Kasumi-1 (cell line): ENCODE measurements around the gene FXR1.
"Not testable (repeated sequence)": the region's sequence is repeated elsewhere in the genome, so short reads cannot be mapped to it uniquely, and the experiment has no call there.

Source experiments
- DNase-seq, 2 experiments: peaks; one replicate each; lab custom pipeline; 2025; lab: John Stamatoyannopoulos, UW

The FXR1 gene

DNA sequence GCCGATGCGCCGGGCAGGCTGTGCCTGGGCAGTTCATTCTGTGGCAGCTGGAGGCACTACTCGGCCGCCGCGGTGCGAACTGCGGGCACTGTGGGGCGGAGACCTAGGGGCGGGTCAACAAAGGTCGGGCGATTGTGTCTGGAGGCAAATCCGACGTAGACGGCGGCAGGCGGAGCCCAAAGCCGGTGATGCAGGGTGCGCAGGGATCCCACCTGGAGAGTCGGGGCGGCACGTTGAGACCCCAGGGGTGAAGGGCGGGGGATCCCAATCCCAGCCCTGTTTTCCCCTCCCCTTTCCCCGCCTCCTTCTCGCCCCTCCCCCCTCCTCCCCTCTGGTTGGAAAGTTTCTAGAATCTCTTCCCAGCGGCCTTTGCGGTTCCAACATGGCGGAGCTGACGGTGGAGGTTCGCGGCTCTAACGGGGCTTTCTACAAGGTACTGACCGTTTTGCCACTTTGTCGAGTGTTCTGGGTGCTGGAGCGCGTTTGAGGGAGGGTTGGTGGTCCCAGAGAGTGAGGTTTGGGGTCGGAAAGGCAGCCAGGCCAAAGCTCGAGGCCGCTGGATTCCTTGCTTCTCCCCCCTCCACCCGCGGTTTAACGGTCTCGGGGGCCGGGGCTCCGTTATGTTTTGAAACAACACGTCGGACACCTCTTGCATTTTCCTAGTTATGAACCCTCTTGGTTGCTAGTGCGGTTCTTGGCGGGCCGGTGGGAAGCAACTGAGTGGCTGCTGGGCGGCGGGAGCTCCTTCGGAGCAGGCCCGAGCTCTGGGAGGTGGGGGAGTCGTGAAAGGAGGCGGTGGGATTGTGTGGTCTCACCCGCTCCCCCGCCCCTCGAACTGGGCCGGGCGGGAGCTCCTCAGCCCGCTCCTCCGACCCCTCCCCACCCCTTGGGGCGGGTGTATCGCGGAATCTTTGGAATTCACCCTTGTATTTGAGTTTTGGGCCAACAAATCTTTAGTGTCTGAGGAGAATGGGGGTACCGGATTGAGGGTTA is at the start of gene FXR1:
TSS of gene FXR1 (plus strand) at position 367 of the 993 bp plus-strand sequence. CDS start at position 383, 16 bp downstream.
- peak; percentile 94 to 95 for DNase-seq

DNA sequence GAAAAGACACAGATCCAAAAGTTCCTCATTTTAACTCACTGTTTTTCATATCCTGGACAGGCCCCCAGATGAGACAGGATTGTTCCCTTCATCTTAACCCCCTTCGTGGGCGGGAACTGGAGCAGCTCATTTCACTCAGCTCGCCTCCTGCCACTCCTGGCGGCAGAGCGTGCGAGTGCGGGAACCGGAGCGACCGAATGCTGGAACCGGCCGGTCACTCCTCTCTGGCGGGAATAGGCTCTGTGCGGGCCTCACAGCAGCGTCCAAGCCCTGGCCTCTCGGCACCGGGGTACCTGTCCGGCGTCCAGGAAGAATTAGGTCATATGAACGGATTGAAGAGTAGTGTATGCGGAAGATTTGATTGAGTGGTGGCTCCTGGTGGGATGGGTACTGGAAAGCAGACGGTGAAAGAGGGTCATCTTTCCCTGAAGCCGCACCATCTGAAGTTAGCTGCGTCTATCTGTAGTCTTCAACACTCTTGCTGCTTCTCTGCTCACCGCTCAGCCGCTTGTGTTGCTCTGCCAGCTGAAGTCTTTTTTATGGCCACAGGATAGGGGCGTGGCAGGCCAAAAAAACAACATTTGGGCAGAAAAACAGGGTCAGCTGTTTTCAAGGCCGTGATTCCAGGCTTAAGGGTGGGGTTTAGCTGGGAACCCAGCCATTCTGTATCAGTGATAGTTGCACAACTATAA is 42.3 kb upstream of the FXR1 start:
- DNase-seq, result no peak

GRCh38 chr3:180871901-180872300 is 40.6 kb upstream of the FXR1 start:
- peak in 1 of 2 experiments; percentile 7 for DNase-seq

DNA sequence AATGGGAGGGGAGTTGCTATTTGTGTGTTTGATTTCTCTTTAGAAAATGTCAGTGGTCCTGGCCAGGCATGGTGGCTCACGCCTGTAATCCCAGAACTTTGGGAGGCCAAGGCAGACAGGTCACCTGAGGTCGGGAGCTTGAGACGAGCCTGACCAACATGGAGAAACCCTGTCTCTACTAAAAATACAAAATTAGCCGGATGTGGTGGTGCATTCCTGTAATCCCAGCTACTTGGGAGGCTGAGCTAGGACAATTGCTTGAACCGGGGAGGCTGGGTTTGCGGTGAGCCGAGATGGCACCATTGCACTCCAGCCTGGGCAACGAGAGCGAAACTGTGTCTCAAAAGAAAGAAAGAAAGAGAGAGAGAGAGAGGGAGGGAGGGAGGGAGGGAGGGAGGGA is 40.0 kb upstream of the FXR1 start:
- DNase-seq, result not testable (repeated sequence)

DNA sequence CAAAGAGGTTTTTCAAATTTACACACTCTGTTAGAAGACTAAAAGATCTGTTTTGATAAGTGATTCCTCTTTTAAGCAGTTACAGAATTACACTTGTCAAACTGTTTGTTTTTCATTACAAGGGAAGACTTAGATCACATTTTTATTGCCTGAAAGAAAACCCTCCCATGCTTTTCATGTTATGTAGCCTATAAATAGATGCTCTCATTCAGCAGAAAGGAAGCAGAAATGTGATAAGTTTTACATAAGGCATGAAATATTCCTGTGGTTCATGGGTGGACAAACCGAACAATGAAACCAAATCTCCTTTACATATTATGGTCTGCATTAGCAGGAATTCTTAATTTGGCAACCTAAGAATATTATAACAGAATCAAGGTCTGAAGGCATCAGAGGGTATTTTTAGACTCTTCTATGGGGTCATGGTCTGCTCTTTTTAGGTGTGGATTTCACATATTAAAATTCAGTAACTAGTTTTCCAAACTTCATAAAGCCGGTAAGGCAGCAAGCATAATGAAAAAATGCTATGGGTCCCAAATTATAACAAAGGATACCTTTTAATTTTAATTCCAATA is 37.3 kb upstream of the FXR1 start:
- DNase-seq, result peak in 1 of 2 experiments; percentile 10

DNA sequence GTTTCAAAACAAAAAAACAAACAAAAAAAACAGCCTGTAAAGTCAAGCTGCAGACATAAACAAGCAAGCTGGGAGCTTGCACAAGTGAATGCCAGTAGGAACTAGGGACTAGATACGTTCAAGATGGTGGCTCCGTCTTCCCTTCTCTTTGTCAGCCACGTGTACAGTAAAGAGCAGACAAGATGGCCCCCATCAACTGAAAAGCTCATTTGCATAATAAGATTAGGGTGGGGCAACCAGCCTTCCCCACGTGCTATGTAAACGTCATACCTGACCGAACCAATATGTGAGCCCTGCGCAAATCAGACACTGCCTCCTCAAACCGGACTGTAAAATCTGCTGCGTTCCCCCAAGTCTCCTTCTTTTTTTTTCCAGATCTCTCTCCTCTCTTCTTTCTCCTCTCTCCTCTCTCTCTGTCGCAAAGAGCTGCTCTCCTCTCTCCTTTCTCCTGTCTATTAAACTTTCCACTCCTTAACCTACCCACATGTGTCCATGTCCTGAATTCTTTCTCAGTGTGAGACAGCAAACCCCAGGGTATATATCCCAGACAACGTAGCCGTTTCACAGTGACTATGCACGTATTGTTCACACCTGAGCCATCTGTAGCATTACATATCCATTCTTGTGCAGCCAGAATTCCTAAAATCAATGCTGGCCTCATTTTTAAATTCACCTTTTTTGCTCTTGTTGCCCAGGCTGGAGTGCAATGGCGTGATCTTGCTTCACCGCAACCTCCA is 31.2 kb upstream of the FXR1 start:
- no peak for DNase-seq

- no peak for DNase-seq
Observed at GRCh38 chr3:180882115-180882514, 30.4 kb upstream of the FXR1 start.

- no peak for DNase-seq
Observed at GRCh38 chr3:180888992-180889560, 23.4 kb upstream of the FXR1 start.

GRCh38 chr3:180898572-180898971 is 13.9 kb upstream of the FXR1 start:
- no peak for DNase-seq

DNA sequence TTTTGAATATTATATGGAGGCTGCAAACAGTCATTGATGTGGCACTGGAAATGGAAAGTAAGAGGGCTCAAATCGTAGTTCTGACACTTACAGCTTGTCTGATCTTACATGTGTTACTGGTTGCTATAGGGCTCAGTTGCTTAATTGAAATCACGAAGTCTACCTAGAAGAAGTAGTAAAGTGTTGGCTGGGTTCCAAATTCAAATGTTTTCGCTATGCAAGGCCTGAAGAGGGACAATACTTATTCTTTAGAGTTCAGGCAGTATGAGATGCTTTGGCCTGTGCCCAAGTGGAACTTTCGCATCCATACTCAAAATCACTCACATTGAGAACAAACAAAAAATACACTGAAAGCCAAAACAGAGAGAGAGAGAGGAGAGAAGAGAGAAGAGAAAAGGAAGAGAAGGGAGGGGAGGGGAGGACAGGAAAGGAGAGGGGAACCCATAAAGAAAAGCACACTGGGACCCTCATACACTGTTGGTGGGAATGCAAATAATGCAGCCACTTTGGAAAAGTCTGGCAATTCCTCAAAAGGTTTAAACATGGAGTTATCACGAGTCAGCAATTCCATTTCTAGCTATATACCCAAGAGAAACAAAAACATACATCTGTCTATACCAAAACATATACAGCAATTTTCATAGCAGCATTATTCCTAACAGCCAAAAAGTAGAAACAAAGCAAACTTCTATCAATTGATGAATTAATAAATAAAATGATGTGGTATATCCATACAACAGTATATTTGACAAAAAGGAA is 2.9 kb upstream of the FXR1 start:
- no peak for DNase-seq

DNA sequence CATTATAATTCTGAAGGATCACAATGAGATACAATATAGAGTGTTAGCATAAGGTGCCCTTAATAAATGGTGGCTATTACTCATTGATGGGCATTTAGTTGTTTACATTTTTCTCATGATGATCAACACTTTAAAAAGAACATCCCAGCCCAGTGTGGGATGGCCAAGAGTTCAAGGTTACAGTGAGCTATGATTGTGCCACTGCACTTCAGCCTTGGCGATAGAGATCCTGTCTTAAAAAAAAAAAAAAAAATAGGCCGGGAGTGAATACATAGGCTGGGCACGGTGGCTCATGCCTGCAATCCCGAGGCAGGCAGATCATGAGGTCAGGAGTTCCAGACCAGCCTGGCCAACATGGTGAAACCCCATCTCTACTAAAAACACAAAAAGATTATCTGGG is 1.6 kb upstream of the FXR1 start:
- no peak for DNase-seq

GRCh38 chr3:180911876-180912303 is 580 bp upstream of the FXR1 start:
- peak; percentile 16 to 68 for DNase-seq

DNA sequence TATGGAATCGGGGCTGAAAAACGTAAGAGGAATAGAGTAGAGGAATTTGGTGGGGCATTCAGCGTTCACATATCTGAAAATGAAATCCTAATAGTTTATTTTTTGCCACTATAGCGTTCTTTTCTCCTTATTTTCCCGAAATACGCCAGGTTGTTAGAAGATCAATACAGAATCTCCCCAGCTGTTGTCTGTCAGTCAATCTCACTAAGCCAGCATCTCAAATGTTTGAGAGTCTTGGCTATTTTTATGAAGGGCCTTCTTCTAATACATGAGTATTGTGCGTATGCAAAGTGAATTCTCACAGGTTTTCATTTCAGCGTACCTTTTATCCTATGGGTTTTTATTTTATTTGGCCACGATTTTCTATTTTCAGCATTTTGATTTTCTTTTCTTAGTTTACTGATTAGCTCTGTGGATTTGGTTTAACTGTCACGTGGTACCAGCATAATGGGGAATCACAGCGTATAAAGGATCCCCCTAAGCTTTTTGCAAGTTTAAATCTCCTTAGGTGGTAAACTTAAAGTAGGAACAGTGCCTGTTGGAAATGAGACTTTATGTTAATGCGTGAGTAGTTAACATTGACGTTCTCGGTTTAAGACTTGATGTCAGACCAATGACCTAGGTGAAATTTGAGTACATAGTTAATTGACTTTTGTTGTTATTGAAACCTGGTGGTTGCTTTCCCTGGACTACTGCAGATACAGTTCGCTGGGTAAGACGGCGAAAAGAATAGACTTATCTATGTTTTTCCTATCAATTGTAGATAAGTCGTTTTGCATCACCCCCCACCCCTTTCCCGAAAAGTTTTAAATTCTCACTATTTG is 1.3 kb downstream of the FXR1 start:
- DNase-seq, result no peak

DNA sequence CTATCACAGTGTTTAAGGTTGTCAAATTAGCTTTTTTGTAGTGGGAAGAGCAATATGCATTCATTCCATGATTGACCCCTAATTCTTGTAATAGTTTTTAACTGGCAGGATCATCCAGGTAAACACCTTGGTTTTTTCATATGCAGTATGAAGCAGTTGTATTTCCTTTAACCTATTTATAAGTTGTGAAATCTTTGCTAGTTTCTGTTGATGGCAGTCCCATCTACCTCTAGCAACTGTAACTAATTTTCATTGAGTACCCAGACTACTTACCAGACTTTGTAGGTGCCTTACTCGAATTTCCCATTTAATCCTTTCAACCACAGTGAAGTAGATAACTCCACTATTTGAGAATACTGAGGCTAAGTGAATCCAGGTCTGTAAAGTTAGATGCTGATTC is 6.1 kb downstream of the FXR1 start:
- no peak for DNase-seq

DNA sequence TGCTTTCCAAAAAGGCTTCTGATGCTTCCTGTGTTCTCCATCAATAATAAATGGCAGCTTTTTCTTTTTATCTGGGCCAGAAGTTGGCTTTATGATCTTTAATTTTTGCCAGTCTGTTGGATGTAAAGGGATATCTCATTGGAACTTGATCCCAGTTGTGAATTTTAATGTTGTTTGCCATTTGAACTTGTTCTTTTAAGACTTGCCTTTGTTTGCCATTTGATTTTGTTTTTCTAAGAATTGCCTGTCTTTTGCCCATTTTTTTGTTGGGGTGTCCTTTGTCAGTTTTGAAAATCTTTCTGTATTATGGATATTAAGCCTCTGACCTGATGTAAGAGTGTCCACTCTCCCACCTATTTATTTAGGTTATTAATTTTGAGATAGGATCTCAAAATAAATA is 9.8 kb downstream of the FXR1 start:
- no peak for DNase-seq

DNA sequence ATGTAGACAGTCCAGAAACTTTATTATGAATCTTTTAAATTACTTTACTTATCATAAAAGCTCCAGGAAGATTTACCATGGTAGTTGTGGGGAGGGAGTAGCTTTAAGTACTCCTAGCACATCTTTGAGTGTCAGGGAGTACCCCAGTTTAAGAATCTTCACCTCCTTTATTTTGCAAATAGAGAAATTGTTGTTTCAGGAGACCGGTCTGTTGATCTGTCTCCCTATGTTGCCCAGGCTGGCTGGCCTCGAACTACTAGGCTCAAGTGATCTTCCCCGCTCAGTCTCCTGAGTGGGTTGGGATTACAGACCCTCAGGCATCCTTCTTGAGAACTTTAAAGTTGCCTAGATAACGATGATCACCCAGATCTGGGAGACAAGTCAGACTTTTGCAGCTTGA is 11.1 kb downstream of the FXR1 start:
- DNase-seq, result no peak

DNA sequence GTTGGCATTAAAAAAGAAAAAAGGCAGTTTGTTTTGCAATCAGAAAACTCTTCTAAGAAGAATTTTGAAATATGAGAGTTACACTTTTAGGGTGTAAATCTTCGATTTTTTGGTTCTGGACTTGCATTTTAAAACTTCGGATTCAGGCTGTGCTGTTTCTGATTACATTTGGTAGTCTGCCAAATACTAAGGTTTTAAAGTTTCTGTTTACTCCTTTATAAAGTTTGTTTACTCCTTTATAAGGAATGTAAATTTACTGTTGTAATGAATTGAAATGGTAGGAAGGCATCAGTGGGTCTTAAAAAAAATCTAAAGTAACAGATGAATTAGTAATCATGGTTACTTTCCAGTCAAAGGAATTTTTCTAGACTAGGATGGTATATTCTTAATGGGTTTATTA is 14.1 kb downstream of the FXR1 start:
- no peak for DNase-seq

- no peak for DNase-seq
Observed at GRCh38 chr3:180929376-180929775, 16.9 kb downstream of the FXR1 start.

DNA sequence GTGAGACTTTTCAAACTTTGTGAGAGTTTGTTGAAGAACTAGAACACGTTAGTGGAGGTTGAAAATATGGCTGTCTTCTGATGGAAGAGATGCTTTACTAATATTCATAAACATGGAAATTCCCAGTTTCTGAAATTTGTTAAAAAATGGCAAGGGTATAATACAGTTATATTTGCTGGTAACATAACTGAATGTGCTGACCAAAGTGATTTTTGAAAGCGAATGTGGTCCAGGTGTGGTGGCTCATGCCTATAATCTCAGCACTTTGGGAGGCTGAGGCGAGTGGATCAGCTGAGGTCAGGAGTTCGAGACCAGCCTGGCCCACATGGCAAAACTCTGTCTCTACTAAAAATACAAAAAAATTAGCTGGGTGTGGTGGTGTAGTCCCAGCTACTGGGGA is 18.1 kb downstream of the FXR1 start:
- DNase-seq, result no peak

DNA sequence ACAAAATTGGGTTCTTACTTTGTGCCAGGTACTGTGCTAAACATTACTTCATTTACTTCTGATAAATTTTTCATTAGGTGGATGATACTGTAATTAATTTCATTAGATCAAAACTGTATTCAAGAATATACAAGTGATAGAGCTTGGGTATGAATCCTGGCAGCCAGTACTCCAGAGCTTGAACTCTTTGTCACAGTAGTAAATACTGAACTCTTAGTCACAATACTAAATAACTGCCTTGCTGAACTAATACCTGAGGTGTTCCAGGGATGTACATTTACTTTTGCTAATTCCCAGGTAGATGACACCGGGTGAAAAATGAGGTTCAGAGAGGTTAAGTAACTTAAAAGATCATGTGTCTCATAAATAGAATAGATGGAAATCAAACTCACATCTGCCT is 20.3 kb downstream of the FXR1 start:
- no peak for DNase-seq
